HEK293 (cell line): ENCODE data around the gene ALDH16A1.
A peak's percentile ranks its signal among the peaks of the same experiment; 100 is the strongest.

ENCODE experiments used
- GFI1B ChIP-seq: fragments of 450-650 bp; formaldehyde crosslinking; IDR thresholded peaks from 2 replicates; pipeline ENCODE4 v1.5.1; 2016; ENCODE audit warnings: missing biosample characterization, missing genetic modification characterization
- GLIS1 ChIP-seq: fragments of 450-650 bp; formaldehyde crosslinking; IDR thresholded peaks from 2 replicates; pipeline ENCODE4 v1.5.1; 2016; ENCODE audit warnings: missing biosample characterization, missing genetic modification characterization
- GLIS2 ChIP-seq: fragments of 450-650 bp; formaldehyde crosslinking; IDR thresholded peaks from 2 replicates; pipeline ENCODE4 v1.5.1; 2016; ENCODE audit warnings: missing biosample characterization, missing genetic modification characterization
- IKZF3 ChIP-seq: fragments of 450-650 bp; IDR thresholded peaks from 2 replicates; pipeline ENCODE4 v1.5.0; 2018; ENCODE audit warnings: missing biosample characterization, mild to moderate bottlenecking, missing genetic modification characterization, moderate library complexity
- KLF10 ChIP-seq: fragments of 450-650 bp; IDR thresholded peaks from 2 replicates; pipeline ENCODE4 v1.5.1; 2018; ENCODE audit warnings: missing biosample characterization, mild to moderate bottlenecking, missing genetic modification characterization
- KLF9 ChIP-seq: fragments of 450-650 bp; formaldehyde crosslinking; IDR thresholded peaks from 2 replicates; pipeline ENCODE4 v1.5.1; 2016; ENCODE audit warnings: missing biosample characterization, missing genetic modification characterization, low read depth
- OVOL3 ChIP-seq: fragments of 450-650 bp; formaldehyde crosslinking; IDR thresholded peaks from 2 replicates; pipeline ENCODE4 v1.5.1; 2016; ENCODE audit warnings: missing biosample characterization, missing genetic modification characterization
- PBX3 ChIP-seq: sonication (generic); formaldehyde crosslinking; IDR thresholded peaks from 2 replicates; pipeline ENCODE4 v1.8.1; 2022; ENCODE audit warnings: mild to moderate bottlenecking, moderate library complexity, missing genetic modification reagents
- PRDM10 ChIP-seq: fragments of 450-650 bp; formaldehyde crosslinking; IDR thresholded peaks from 2 replicates; pipeline ENCODE4 v1.5.1; 2016; ENCODE audit warnings: missing biosample characterization, missing genetic modification characterization
- PRDM4 ChIP-seq: fragments of 450-650 bp; formaldehyde crosslinking; IDR thresholded peaks from 2 replicates; pipeline ENCODE4 v1.5.1; 2017; ENCODE audit warnings: missing biosample characterization, missing genetic modification characterization
- RBAK ChIP-seq: fragments of 450-650 bp; formaldehyde crosslinking; IDR thresholded peaks from 2 replicates; pipeline ENCODE4 v1.5.1; 2016; ENCODE audit warnings: missing biosample characterization, missing genetic modification characterization
- YY1 ChIP-seq: fragments of 450-650 bp; formaldehyde crosslinking; IDR thresholded peaks from 2 replicates; pipeline ENCODE4 v1.5.1; 2018; ENCODE audit warnings: missing biosample characterization, missing genetic modification characterization
- ZNF132 ChIP-seq: fragments of 450-650 bp; formaldehyde crosslinking; IDR thresholded peaks from 2 replicates; pipeline ENCODE4 v1.5.1; 2017; ENCODE audit warnings: missing biosample characterization, missing genetic modification characterization, borderline replicate concordance
- ZNF146 ChIP-seq: fragments of 450-650 bp; formaldehyde crosslinking; IDR thresholded peaks from 2 replicates; pipeline ENCODE4 v1.5.1; 2016; ENCODE audit warnings: missing biosample characterization, missing genetic modification characterization
- ZNF19 ChIP-seq: fragments of 450-650 bp; formaldehyde crosslinking; IDR thresholded peaks from 2 replicates; pipeline ENCODE4; 2016; ENCODE audit warnings: missing biosample characterization, missing genetic modification characterization, low read depth
- ZNF214 ChIP-seq: fragments of 450-650 bp; formaldehyde crosslinking; IDR thresholded peaks from 2 replicates; pipeline ENCODE4 v1.5.1; 2017; ENCODE audit warnings: missing biosample characterization, mild to moderate bottlenecking, missing genetic modification characterization, borderline replicate concordance
- ZNF239 ChIP-seq: fragments of 450-650 bp; formaldehyde crosslinking; IDR thresholded peaks from 2 replicates; pipeline ENCODE4 v1.5.1; 2016; ENCODE audit warnings: missing biosample characterization, missing genetic modification characterization
- ZNF266 ChIP-seq: fragments of 450-650 bp; formaldehyde crosslinking; IDR thresholded peaks from 2 replicates; pipeline ENCODE4 v1.5.1; 2016; ENCODE audit warnings: missing biosample characterization, missing genetic modification characterization, low read depth
- ZNF341 ChIP-seq: fragments of 450-650 bp; formaldehyde crosslinking; IDR thresholded peaks from 2 replicates; pipeline ENCODE4; 2016; ENCODE audit warnings: low read depth, missing biosample characterization, missing genetic modification characterization
- ZNF529 ChIP-seq: fragments of 450-650 bp; formaldehyde crosslinking; IDR thresholded peaks from 2 replicates; pipeline ENCODE4 v1.5.1; 2017; ENCODE audit warnings: missing genetic modification characterization, missing biosample characterization; ENCODE audit not compliant: insufficient replicate concordance
- ZNF530 ChIP-seq: fragments of 450-650 bp; formaldehyde crosslinking; IDR thresholded peaks from 2 replicates; pipeline ENCODE4 v1.5.1; 2016; ENCODE audit warnings: low read depth, missing biosample characterization, missing genetic modification characterization
- ZNF549 ChIP-seq: fragments of 450-650 bp; IDR thresholded peaks from 2 replicates; pipeline ENCODE4 v1.5.1; 2018; ENCODE audit warnings: missing biosample characterization, missing genetic modification characterization, mild to moderate bottlenecking, inconsistent platforms, moderate library complexity
- ZNF580 ChIP-seq: fragments of 450-650 bp; formaldehyde crosslinking; IDR thresholded peaks from 2 replicates; pipeline ENCODE4 v1.5.1; 2016; ENCODE audit warnings: missing biosample characterization, missing genetic modification characterization
- ZNF626 ChIP-seq: fragments of 450-650 bp; sonication (Bioruptor Pico); formaldehyde crosslinking; IDR thresholded peaks from 2 replicates; pipeline ENCODE4 v1.5.1; 2018; ENCODE audit warnings: missing biosample characterization, missing genetic modification characterization, inconsistent platforms
- ZNF639 ChIP-seq: fragments of 450-650 bp; formaldehyde crosslinking; IDR thresholded peaks from 2 replicates; pipeline ENCODE4 v1.5.1; 2016; ENCODE audit warnings: missing biosample characterization, missing genetic modification characterization
- ZNF677 ChIP-seq: fragments of 450-650 bp; IDR thresholded peaks from 2 replicates; pipeline ENCODE4 v1.5.0; 2018; ENCODE audit warnings: missing biosample characterization, mild to moderate bottlenecking, missing genetic modification characterization, moderate library complexity
- ZNF704 ChIP-seq: fragments of 450-650 bp; formaldehyde crosslinking; IDR thresholded peaks from 2 replicates; pipeline ENCODE4 v1.5.1; 2016; ENCODE audit warnings: missing biosample characterization, missing genetic modification characterization
- ZNF777 ChIP-seq: fragments of 450-650 bp; formaldehyde crosslinking; IDR thresholded peaks from 2 replicates; pipeline ENCODE4 v1.5.1; 2017; ENCODE audit warnings: missing biosample characterization, missing genetic modification characterization, borderline replicate concordance
- ZNF830 ChIP-seq: fragments of 450-650 bp; IDR thresholded peaks from 2 replicates; pipeline ENCODE4 v1.5.0; 2018; ENCODE audit warnings: missing biosample characterization, missing genetic modification characterization, low read depth, mild to moderate bottlenecking, moderate library complexity

ALDH16A1 gene

GRCh38 chr19:49475191-49475917 lies 22.3 kb downstream of the ALDH16A1 start (continued):
- TF ChIP-seq KLF9 (tag by site-specific recombination) (no peak), ZNF266 (tag by site-specific recombination) (no peak), ZNF341 (tag by site-specific recombination) (peak; percentile 22; the same call in 1 of the 2 replicates), ZNF530 (tag by site-specific recombination) (no peak), ZNF214 (tag by site-specific recombination) (no peak), ZNF580 (no peak), OVOL3 (tag by site-specific recombination) (no peak), KLF10 (tag by site-specific recombination) (no peak), IKZF3 (tag by site-specific recombination) (no peak), ZNF529 (tag by site-specific recombination) (no peak), GLIS2 (0 out of 2 replicates have a peak, but pooled peaks have one; percentile 9), ZNF132 (tag by site-specific recombination) (no peak), GLIS1 (tag by site-specific recombination) (no peak), ZNF19 (tag by site-specific recombination) (no peak), ZNF239 (tag by site-specific recombination) (no peak), ZNF830 (tag by site-specific recombination) (no peak), ZNF549 (tag by site-specific recombination) (no peak), PRDM10 (tag by site-specific recombination) (peak; percentile 8; the same call in 1 of the 2 replicates), ZNF626 (tag by site-specific recombination) (no peak), ZNF704 (tag by site-specific recombination) (no peak), ZNF146 (tag by site-specific recombination) (no peak), ZNF777 (tag by site-specific recombination) (no peak), PBX3 (no peak), RBAK (tag by site-specific recombination) (no peak), GFI1B (no peak), YY1 (tag by site-specific recombination) (no peak), ZNF639 (no peak), ZNF677 (tag by site-specific recombination) (no peak), PRDM4 (tag by site-specific recombination) (no peak)
